Stimulated activated CD4-positive, alpha-beta T cell treated with anti-CD3 and anti-CD28 coated beads, Interleukin-15, amount 100 ng/mL, for 24 hours (primary cell): ENCODE results near the gene RBMY1D.
"Not testable (repeated sequence)": the region's sequence is repeated elsewhere in the genome, so short reads cannot be mapped to it uniquely, and the experiment has no call there.

Experiments
- DNase-seq: peaks from one replicate; pipeline ENCODE4 v3.0.0-alpha.2; 2020

The RBMY1D gene

GRCh38 chrY:21894426-21894825 is at the start of gene RBMY1D:
Gene RBMY1D, minus strand, starts transcription at chrY:21894526. Its CDS starts 2,013 bp downstream, at chrY:21892513.
- DNase-seq = not testable (repeated sequence)

- not testable (repeated sequence) for DNase-seq
Observed at GRCh38 chrY:21917932-21918331, 23.6 kb upstream of the RBMY1D start, which contains the start of gene RBMY1E. Gene RBMY1E, minus strand, starts transcription at chrY:21918032. Its CDS starts 1,978 bp downstream, at chrY:21916054.

GRCh38 chrY:21869407-21870076 is 24.8 kb downstream of the RBMY1D start:
- not testable (repeated sequence) for DNase-seq

- DNase-seq = no peak
Observed at GRCh38 chrY:21845481-21845880, 48.8 kb downstream of the RBMY1D start.

GRCh38 chrY:21842090-21842489 is 52.2 kb downstream of the RBMY1D start:
- no peak for DNase-seq

- no peak for DNase-seq
Observed at GRCh38 chrY:21839489-21839888, 54.8 kb downstream of the RBMY1D start.

GRCh38 chrY:21836343-21836742 is 58.0 kb downstream of the RBMY1D start:
- no peak for DNase-seq

- no peak for DNase-seq
Observed at GRCh38 chrY:21835052-21835451, 59.3 kb downstream of the RBMY1D start.
